NCI-H187 (cell line): ENCODE data around the gene IL16.
"Not testable (repeated sequence)": the region's sequence is repeated elsewhere in the genome, so short reads cannot be mapped to it uniquely, and the experiment has no call there.

ENCODE experiments used
- DNase-seq, 2 experiments: peaks; one replicate each; lab custom pipeline; 2025; lab: John Stamatoyannopoulos, UW

The IL16 gene

DNA sequence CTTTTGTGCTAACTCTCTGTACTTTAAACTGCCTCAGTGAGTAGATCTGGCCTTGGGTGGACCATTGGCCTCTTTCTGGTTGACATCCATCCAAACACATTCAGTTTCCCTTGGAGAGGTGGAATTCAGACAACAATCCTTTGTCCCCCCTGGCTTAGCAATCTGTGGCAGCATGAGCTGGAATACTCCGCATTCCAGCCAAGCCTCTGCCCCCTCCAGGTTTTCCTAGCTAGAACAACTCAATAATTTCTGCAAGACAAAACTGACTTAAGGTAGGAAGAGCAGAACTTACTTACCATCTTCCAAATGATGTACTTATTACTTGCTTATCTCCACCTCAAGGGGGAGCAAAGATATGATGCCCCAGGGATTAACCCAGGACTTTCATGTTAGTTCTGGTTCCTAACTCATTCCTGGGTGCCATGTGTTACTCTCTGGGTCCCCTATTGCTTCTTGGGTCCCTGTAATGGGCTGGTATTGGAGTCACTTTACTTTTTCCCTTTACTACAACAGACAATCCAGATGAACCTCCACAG, 21.8 kb upstream of the IL16 start:
- DNase-seq, result no peak

DNA sequence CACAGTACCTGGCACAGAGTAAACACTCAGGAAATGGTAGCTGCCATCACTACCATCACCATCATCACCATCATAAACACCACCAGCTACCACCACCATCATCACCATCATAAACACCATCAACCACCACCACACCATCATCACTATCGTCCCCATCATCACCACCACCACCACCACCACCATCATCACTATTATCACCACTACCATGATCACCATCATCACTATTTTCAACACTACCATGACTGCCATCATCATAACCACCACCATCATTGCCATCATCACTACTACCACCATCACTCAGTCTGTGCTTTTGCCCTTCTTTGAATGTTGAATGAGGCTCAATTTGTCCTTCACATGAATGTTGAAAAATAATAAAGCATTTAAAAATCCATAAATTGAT, 21.2 kb upstream of the IL16 start:
- DNase-seq, result no peak

DNA sequence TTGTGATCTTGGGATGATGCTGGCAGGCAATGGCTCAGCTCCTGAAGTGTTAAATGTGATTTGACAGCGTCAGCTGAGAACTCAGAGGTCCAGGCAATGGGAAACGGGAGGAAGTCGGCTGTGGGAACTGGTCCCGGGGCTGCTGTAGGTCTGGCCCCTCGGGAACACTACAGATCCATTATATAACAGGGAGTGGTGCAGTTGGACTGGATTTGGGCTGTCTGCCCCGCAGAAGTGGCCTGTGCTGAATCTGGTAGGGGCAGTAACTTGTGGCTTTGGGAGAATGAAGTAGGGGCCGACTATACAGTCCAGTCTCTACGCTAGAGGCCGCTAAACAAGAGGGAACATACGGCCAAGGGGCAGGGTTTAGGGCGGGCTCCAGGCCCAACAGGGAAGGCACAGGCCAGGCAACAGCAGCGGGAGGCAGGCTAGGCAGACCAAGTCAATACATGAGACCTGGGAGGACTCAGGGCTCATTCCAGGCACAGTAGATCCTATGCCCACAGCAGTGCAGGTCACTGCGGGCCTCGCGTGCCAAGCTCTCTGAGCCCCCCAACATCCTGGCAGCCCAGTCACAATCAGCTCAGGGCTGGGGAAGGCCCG, 20.3 kb upstream of the IL16 start:
- no peak for DNase-seq

DNA sequence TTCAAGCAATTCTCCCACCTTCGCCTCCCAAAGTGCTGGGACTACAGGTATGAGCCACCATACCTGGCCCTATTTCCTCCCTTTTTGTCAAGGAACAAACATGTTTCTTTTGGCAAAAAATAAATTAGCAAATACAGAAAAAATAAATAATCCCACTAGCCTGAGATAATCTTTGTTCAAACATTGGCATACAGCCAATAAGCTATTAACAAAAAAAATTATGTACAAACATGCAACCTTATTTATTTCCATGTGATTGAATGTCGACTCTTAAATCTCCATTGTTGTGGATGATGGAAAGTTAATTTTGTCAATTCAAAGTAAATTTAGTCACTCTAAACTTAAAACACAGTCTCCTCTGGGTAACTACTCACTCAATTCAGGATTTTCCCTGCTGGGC, 18.3 kb upstream of the IL16 start:
- DNase-seq, result no peak

DNA sequence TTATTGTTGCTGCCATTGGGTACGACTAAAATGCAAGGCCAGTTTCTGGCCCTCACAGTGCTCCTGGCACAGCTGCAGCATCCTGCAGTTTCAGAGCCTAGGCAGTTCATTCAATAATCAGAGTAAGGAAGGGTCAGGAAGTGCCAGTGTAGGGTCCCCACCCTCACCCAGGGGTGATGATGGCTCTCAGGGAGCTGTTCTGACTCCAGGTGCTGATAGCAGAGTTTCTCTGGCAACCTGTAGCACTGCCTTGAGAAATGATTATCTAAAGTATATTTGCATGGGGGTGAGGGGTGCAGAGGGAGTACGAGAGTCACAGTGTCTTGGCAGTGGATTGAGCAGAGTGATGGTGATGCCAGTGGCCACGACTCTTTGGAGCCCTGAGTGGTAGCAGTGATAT, 15.5 kb upstream of the IL16 start:
- no peak for DNase-seq

DNA sequence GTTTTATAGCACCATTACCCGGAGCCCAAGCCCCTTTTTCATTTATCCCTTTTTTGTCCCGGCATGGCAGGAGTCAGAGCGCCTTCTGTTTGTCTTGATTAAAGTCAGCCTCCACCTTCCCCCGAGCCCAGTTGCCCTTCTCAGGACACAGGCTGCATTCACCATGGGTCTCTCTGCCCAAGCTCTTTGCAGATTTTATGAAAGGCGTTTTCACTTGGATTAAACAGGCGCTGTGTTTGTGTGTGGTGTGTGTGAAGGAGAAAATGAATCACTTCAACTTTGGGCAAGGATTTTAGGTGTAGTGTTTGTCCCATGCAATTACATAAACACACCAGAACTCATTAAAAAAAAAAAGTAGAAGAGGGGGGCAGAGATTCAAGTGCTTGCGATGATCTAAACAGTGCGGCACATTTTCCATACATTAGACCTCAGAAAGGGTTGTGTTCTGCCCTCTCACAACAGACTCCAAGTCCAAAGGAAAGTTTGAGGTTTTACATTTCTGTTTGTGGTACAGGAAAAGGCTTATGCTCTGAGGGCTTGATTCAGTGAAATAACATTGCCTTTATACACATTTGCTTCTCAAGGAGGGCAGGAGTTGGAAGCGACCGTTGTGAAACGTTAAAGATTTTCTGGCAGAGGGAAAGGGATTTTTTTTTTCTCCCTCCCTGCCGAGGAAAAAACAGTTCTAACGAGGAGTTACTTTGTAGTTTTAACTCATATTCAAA, 14.5 kb upstream of the IL16 start:
- DNase-seq, result no peak

DNA sequence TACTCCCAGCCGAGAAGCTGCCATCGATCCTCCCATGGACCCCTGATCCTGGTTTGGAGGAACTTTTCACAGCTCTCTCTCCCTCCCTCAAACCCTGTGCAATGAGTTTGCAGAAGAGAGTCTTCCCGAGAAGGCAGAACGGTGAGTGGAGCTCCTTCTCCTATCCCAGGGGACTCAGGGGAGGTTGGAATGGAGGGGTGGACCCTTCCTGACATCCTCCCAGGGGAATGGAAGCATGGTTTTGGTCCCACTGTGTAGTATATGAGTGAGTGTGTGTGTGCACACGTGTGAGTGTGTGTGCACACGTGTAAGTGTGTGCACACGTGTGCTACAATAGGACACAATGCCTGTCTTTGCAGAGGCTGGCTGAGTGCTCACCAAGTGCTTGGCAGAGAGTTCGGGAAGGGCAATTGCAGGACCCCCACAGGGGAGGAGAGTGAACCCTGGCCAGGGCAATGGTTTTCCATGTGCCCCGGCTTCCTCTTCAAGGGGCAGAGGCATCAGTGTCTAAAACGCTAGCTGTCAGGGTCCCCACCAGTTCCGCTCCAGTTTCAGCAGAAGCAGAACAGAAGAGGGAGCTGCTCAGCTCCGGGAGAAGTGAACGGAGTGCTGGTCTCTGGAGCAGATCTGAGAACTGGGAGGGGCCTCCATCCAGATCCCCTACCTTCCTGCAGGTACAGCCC, 13.8 kb upstream of the IL16 start:
- DNase-seq, result no peak

DNA sequence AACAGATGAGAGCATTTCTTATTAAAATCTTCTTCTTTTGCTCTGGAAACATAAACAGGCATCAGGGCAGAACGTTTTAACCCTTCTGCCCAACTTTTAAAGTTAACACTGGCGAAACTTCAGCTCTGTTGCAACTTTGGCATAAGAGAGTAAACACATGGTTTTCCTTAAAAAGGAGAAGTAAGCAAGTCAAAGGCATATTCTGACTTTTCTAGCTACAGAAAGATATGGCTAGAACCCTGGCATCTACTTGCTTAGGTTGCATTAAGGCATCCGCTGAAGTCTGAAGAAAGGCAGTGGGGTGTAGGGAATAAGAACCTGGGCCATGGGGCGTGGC, 13.3 kb upstream of the IL16 start:
- no peak for DNase-seq

DNA sequence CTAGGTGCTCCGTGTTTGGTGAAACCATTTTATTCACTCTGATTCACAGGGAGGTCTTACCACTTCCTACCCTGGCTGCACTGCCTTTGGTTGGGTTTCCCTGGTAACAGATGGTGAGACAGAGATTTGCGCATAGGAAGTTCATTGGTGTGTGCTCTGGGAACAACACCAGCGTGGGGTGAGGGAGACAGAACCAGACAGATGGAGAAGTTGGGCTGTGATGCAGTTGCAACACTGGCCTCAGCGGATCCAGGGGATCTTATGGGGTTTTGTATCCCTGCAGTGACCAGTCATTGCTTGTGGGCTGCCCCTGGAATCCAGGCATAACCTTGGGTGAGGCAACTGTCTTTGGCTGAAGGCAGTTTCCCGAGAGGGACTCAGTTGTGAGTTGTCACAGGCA, 12.5 kb upstream of the IL16 start:
- DNase-seq, result no peak

DNA sequence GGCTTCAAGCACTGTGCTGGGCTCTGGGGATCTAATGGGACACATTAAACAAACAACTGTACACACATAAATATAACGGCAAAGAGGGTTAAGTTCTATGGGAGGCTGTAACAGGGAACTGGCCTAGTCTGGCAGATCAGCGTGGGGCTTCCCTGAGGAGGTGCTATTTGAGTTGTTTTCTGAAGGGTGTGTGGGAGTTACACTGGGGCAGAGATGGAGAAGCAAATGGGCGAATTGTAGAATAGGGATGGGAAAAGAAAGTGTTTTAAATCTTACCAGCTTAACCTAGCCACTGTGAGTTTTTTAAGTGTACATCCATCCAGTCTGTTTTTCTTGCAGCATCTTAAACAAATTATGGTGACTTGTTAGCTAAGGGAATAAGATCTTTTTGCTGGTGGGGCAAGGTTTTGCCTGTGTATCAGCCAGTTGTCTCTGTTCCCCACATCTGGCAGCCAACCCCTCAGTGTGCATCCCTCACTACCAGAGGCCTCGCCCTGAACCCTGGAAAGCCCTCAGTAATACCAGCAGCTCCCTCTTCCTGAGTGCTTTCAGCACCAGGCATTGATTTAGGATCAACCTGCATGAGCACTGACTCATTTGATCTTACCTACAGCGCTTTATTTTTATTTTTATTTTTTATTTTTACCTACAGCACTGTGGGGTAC, 10.9 kb upstream of the IL16 start:
- no peak for DNase-seq

DNA sequence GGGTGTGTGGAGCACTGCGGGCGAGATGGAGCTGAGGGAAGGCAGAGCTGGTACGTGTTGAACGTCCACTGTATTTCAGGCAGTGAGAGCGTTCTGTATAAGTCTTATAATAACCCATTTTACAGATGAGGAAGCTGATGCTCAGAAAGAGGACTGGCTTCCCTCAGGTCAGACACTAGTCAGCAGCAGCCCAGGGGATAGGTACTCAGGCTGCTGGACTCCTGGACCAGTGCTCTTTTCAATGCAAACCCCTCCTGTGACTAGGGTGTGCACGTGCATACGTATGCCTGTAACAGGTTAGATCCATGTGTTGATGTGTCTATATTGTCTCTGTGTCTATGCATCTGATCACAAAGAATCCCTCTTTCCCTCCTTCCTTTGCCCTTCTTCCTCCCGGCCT, 8.3 kb upstream of the IL16 start:
- no peak for DNase-seq

DNA sequence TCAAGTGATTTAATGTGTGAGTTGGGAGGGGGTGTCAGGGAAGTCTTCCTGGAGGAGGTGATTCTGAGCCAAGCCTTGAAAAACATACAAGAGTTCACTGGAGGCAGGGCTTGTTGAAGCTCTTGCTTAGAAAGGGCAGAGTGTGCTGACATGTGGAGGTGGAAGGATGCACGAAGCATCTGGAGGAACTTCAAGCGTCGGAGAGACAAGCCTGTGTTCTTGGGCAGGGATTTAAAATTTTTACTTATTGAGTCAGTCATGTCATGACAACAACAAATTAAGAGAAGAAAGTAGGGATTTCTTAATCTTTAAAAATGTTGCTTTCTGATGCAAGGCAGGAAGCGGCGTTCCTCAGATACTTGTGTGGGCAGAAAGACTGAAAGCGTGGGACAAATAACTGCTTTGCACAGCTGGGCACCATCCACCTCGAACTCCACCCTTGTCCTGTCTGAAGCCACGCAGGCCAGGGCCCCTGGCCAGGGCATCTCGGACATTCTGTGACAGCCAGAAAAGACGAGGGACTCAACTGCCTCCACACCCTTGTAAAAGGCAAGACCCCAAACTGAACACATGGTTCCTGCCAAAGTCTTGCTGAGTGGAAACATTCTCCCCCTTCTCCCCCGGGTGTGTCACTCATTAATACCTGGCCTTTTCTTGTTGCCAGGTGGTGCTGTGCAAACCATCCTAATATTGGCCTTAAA, 6.9 kb upstream of the IL16 start:
- DNase-seq, result no peak

DNA sequence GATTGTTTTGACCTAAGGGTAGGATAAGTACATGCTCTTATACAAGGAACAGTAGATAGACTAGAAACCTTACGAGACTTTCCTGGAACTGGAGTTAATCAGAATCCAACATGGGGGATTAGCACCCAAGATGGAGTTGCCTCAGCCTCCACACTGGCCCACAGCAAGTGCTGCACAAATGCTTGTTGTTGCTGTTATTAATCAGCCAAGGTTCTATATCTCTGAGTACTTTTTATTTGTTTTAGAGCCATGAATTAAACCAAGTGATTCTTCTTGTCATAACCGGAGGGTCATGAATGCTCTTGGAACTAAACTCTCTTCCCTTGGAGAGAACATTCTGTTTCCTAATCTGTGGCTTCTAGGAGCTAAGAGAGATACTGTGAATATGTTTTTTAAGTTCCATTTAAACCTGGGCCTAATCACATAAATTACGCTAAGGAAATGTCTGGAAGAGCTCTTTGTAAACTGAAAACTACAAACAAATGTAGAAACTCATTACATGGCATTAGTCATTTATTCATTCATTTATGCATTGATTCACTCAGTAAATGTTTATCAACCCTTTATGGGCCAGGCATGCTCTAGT, 5.7 kb upstream of the IL16 start:
- no peak for DNase-seq

DNA sequence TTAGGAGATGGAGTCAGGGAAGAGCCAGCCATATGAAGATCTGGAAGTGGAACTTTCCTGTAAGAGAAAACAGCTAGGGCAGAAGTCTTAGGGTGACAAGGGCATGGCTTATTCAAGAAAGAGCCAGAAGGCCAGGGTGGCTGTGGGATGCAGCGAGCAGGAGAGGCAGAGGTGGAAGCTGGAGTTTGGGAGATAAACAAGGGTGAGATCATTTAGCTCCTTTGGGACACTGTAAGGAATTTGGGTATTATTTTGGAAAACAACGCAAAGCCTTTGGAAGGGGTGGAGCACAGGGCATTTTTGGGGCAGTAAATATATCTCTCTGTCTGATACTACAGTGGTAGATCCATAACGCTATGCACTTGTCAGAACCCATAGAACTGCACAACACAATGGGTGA, 5.0 kb upstream of the IL16 start:
- no peak for DNase-seq

DNA sequence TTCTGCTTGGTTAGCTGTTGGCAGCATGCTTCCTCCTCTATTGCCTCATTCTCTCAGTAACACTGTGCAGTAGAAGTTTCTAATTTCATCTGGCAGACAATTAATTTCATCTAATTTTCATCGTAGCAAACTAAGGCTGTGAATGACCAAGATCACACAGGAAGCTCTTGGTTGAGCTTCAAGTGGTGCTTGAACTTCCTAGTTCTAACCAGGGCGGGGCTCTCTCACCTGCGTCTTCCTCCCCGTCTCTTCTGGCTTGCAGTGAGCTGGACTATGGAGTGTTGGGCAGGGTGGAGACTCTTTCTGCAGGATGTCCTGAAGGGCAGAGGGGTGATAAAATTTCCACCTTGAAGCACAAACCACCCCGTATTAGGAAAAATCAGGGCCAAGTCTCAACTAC, 2.0 kb upstream of the IL16 start:
- no peak for DNase-seq

DNA sequence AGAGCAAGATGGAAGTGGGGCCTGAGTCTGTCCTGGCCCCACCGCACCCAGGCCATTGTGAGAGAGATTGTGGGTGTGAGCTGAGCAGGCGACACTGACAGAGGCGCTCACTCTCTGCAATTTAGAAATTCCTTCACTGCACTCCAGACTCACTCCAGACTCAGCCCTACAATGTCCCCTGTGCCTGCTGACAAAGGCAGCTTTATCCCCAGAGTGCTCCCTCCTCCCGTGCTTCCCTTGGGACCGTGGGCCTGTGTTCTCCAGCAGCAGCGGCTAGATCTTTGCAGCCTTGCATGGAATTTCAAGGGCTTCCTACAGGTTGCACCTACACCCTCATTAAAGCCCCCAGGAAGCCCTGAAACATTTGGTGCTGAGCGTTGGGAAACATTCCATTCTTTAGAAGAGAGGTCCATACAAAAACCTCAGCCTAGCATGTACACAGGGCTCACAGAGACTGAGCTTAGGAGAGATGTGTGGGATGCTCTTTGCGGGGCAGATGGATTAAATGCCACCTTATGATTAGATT, 1.3 kb upstream of the IL16 start:
- DNase-seq, result no peak

DNA sequence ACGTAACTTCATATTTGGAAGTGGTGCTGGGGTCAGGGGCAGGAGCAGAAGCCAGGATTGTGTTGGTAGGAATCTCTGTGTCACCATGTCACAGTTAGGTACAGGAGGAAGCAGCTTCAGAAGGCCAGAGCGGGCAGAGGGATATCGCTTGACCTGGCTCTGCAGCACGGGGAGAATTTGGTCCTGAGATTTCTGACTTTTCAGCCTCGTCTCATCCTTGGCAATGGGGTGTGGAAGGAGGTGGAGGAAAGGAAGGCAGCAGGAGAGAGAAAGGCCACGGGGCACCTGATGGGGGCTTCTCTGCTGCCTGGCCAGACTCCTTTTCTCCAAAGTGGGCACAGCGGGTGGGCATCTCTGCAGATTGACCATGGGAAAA, 564 bp downstream of the IL16 start:
- DNase-seq, result no peak

DNA sequence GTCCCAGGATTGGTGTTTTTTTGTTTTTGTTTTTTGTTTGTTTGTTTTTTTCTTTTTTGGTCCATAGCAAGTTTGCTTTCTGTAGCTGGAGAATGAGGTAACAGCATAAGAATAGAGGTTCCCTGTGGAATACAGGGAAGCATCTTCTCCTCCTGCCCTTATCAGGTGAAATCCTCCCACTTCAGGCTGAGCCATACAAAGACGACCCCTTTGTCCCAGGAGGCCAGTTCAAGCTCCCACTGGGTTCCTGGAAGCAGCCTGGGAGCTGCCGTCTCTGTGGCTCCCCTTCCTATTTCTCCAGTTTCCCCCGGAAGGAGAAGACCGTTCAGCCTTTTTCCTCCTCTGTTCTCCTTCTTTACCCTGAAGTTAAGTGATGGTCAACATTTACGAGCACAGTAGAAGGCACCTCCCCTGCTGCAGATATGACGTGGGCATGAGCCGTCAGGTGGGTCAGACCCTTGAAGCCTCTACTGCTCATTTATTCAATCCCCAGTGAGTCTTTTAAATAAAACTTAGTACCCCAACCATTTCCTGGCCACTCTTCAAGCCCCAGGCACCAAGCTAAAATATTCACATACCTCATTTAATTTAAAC, 1.1 kb downstream of the IL16 start:
- DNase-seq, result no peak

DNA sequence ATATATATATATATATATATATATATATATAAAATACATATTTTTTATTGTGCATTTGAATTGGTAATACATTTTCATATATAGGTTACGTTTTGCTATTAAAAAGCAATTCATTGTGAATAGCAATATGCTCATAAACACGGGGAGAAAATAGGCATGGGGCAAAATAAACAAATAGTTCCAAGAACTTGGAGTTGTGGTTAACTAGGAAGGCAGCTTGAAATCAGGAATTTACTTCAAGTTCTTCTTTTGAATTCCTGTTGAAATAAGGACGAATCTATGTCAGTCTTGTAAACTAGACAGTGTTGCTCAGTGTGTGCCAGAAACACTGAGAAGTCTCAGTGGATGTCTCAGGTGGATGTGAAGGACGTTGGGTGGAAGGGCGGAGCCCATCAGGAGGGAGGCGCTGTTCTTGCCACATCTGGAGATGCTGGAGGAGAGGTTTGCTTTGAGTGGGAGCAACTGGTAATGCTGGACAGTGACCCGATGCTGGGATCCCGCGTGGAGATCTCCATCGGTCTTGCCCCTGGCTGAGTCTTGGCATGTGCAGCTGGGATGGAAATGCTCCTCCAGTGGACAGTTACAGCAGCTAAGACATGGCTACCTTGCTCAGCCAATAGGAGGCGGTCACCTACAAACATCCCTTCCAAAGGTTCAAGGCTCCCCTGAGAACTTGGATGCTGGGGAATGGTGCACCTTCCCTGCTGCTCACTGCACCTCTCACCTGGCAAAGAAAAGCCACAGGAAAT, 2.5 kb downstream of the IL16 start:
- no peak for DNase-seq

DNA sequence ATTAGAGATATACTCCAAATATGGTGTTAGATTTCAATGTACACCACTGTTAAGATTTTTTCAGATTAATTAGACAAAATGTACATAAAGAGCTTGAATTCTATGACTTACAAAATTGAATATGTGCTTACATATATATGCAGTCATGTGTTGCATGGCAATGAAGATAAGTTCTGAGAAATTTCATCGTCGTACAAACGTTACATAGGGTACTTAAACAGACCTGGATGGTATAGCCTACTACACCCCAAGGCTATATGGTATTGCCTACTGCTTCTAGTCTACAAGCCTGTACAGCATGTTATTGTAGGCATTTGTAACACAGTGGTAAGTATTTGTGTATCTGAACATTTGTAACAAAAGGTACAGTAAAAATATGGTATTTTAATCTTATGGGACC, 9.3 kb downstream of the IL16 start:
- DNase-seq, result no peak

DNA sequence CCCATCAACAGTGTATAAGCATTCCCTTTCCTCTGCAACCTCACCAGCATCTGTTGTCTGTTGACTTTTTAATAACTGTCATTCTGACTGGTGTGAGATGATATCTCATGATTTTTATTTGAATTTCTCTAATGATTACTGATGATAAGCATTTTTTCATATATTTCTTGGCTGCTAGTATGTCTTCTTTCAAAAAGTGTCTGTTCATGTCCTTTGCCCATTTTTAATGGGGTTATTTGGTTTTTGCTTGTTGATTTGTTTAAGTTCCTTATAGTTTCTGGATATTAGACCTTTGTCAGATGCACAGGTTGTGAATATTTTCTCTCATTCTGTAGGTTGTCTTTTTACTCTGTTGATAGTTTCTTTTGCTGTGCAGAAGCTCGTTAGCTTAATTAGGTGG, 11.3 kb downstream of the IL16 start:
- DNase-seq, result not testable (repeated sequence)
